Measurements from ENCODE around the gene TNNI2.
"Not testable (repeated sequence)": the region's sequence is repeated elsewhere in the genome, so short reads cannot be mapped to it uniquely, and the experiment has no call there.

Gene TNNI2

GRCh38 chr11:1882265-1883238 is 43.8 kb downstream of the TNNI2 start:
- DNase-seq = peak in 35 of 56 donors; percentile 19 to 79 (median 51)

- DNase-seq = no peak
Measured at GRCh38 chr11:1883346-1884302, 44.8 kb downstream of the TNNI2 start.

GRCh38 chr11:1884303-1884700 is 45.5 kb downstream of the TNNI2 start:
- DNase-seq = no peak

GRCh38 chr11:1886551-1886950 is 47.8 kb downstream of the TNNI2 start:
- DNase-seq = not testable (repeated sequence)

GRCh38 chr11:1887451-1888346 is 48.9 kb downstream of the TNNI2 start:
- DNase-seq = no peak

- no peak for DNase-seq
Measured at GRCh38 chr11:1888347-1888753, 49.6 kb downstream of the TNNI2 start.

GRCh38 chr11:1888811-1889210 is 50.0 kb downstream of the TNNI2 start:
- DNase-seq = no peak

- DNase-seq = no peak
Measured at GRCh38 chr11:1889224-1889930, 50.6 kb downstream of the TNNI2 start.

GRCh38 chr11:1889941-1890855 is 51.4 kb downstream of the TNNI2 start:
- DNase-seq = no peak

All from amygdala (tissue), 56 donors.